ENCODE data around the gene CDKN2B-AS1. TPM values are rescaled to one million over a fixed set of nuclear protein-coding genes. Genes with fewer than 3 reads are reported as not detected.

Gene CDKN2B-AS1
- total RNA-seq, 4 donors from 2014 or later: 0.72 to 0.93 TPM; not detected in 2

DNA sequence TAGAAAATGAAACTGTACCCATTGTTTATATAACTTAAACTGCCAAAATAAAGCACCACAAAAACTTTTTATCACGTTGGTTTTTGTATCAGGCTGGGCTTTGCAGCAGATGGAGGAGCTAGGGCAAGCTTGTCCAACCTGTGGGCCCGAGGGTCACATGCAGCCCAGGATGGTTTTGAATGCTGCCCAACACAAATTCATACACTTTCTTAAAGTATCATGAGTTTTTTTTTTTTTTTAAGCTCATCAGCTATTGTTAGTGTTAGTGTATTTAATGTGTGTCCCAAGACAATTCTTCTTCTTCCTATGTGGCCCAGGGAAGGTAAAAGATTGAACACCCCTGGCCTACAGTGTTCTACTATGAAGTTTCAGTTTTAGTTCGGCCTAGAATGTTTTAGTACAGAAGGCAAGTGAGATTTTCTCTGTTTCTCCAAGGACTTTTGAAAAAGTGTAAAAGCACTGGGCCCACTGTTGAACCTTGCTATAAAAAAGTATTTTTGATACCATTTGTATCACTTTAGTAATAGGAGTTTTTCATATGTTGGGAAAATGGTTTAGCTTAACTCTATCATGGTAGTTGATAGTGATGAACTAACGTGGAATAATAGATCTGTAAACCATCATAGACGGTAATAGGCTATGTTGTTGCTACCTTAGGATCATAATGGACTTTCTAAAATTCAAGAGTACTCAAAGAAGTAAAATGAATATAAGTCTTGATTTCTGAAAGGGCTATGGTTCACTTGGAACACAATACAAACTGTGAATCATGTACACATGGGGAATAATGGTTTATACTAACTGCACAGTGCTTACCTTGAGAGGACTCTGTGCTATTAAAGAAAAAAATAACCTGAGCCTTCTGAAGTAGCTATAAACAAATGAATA is 3.3 kb upstream of the CDKN2B-AS1 start:
- DNase-seq (ENCODE audit: low spot score) (no peak), ATAC-seq (ENCODE audit: low FRiP score) (no peak)
- TF ChIP-seq, protein P1, sequence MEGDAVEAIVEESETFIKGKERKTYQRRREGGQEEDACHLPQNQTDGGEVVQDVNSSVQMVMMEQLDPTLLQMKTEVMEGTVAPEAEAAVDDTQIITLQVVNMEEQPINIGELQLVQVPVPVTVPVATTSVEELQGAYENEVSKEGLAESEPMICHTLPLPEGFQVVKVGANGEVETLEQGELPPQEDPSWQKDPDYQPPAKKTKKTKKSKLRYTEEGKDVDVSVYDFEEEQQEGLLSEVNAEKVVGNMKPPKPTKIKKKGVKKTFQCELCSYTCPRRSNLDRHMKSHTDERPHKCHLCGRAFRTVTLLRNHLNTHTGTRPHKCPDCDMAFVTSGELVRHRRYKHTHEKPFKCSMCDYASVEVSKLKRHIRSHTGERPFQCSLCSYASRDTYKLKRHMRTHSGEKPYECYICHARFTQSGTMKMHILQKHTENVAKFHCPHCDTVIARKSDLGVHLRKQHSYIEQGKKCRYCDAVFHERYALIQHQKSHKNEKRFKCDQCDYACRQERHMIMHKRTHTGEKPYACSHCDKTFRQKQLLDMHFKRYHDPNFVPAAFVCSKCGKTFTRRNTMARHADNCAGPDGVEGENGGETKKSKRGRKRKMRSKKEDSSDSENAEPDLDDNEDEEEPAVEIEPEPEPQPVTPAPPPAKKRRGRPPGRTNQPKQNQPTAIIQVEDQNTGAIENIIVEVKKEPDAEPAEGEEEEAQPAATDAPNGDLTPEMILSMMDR (IDR thresholded peaks at IDR 0.05): no peak

DNA sequence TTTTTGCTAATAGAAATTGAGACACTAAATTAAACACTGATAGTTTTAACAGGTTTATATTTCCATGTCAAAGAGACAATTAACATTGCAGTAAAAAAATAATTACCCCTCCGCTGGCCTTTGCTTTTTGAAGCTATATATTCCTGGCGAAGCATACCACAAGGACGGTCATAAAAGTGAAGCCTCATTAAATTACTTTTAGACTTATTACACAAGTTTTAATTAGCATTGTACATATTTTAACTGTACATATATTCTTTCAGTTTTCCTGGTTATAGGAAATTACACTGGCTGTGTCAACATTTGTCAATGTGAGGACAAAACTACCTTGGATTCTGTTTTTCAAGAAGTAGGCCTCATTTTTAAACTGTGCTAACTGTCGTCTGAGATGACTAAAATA is 1.6 kb upstream of the CDKN2B-AS1 start:
- TF ChIP-seq, protein P1 (IDR thresholded peaks at IDR 0.05): no peak
- DNase-seq (ENCODE audit: low spot score) (no peak), ATAC-seq (ENCODE audit: low FRiP score) (no peak)

DNA sequence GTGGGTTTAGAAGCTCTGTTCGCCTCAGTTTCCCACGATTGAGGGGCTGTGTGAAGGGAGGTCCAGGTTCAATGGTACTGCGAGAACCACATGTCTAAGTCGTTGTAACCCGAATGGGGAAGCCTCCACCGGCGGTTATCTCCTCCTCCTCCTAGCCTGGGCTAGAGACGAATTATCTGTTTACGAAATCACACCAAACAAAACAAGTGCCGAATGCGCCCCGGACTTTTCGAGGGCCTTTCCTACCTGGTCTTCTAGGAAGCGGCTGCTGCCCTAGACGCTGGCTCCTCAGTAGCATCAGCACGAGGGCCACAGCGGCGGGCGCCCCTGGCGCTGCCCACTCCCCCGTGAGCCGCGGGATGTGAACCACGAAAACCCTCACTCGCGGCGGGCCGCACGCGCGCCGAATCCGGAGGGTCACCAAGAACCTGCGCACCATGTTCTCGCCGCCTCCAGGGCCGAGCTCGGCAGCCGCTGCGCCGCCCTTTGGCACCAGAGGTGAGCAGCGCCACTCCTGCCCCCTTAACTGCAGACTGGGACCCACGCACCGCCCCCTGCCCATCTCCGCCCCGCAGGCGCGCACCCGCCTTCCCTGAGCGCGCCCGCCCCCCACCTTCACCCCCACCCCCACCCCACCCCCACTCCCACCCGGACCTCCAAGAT is 567 bp upstream of the CDKN2B-AS1 start, which contains the start of gene CDKN2A:
TSS of gene CDKN2A (minus strand) at position 500 of the 663 bp plus-strand sequence.
- no peak for ATAC-seq (ENCODE audit: low FRiP score)

DNA sequence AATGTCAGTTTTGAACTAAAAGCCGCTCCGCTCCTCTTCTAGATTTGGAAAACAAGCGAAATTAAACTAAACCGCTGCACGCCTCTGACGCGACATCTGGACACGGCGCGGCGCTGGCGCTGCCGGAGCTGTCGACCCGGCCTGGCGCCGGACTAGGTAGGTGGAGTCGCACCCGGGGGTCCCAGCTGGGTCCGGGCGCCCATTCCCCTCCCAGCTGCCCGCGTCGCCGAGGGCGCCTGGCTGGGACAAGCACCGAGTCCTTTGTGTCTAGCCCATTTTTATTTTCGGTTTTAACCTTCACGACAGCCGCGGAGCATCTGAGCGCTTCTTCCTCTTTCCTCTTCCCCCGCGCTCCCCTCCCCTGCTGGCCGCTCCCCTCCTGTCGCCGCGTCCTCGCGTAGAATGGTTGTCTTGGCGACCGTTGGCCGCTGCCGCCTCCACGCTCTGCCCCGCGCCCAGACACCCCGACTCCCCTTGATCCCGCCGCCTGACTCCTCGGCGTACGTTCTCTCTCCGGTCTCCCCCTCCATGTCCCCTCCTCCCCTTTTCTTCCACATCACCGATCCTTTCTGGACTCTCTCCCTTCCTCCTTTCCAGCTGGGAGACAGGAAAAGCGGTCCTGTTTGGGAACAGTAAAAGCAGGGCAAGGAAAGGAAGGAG is 545 bp downstream of the CDKN2B-AS1 start:
- TF ChIP-seq, protein P1 (IDR thresholded peaks at IDR 0.05): no peak
- no peak for DNase-seq (ENCODE audit: low spot score)
- peak; percentile 76 for ATAC-seq (ENCODE audit: low FRiP score)

More for the DNA sequence above, 567 bp upstream of the CDKN2B-AS1 start, which contains the start of gene CDKN2A:
- TF ChIP-seq, protein P1 (IDR thresholded peaks at IDR 0.05): no peak
- no peak for DNase-seq (ENCODE audit: low spot score)

DNA sequence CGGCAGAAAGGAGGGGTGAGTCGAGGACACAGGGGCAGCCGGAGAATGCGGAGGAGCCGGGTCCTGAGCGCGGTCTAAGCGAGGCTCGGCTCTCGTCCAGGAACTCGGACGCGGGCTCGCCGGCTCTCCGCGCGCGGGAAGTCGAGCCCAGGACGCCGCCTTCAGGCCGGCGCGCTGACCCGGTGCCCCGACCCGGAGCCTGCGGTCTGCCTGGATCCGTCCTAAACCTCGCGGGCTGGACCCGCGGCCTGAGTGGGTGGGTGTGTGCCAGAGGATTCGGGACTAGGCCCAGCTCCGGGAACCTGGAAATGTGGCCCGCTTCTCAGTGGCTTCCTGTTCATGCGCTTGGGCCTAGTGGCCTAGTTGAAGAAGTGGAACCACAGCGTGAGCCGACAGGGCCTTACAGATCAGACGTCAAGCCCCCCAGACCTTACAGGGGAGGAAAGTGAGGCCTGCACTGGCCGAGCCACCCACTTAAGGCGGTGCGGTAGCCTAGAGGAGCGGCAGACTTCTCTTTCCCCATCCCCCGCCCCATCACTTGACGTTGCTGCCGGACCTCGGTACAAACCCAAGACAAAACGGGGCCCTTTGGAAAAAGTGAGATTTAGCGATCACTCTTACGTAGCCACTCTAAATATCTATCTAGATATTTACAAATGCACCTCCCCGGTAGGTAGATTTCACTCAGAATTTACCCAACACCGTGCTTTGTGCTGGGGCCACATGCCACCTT is 1.2 kb downstream of the CDKN2B-AS1 start:
- TF ChIP-seq, protein P1 (IDR thresholded peaks at IDR 0.05): no peak
- DNase-seq (ENCODE audit: low spot score): no peak
- ATAC-seq (ENCODE audit: low FRiP score): peak; percentile 64

DNA sequence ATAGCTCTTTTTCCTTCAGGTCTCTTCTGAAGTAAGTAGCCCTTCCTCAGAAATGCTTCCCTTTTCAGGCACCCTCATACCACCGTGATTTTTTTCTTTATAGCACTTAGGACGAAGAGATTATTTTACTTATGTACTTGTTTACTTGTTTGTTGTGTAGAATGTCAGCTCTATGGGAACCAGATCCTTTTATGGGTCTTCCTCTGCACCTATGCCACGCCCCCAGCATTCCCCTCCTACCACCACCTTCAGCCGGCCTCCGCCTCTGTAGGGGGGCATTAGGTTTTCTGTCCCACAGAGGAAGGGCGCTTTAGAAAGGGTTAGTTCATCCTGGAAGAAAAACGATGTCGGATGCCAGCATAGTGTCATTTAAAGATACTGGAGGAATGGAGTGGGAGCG is 1.8 kb downstream of the CDKN2B-AS1 start:
- TF ChIP-seq, protein P1 (IDR thresholded peaks at IDR 0.05): no peak
- ATAC-seq (ENCODE audit: low FRiP score) (no peak), DNase-seq (ENCODE audit: low spot score) (no peak)

Data from omental fat pad (tissue), 4 donors.